Endothelial cell of umbilical vein (primary cell): ENCODE results near the gene SUPT3H. TPM values are rescaled to one million over a fixed set of nuclear protein-coding genes. Genes with fewer than 3 reads are reported as not detected.

Experiments used
- BruUV-seq: library from RNA; stranded (reverse); fragments of 400-500 nt; replicated peaks from 2 replicates; lab custom pipeline; 2021; lab: Mats Ljungman, UMichigan
- CTCF ChIA-PET: fragments of 300-600, 350-600 bp; sonication (Branson Sonifier 250); formaldehyde crosslinking; loops from one replicate; lab custom pipeline; 2021; ENCODE audit warnings: antibody characterized with exemption, inconsistent platforms; lab: Charles Lee
- POLR2A ChIA-PET: fragments of 300-600, 350-600 bp; sonication (Branson Sonifier 250); formaldehyde crosslinking; loops from one replicate; lab custom pipeline; 2021; ENCODE audit warnings: antibody characterized with exemption, inconsistent platforms; lab: Charles Lee
- DNase-seq: peaks from one replicate; pipeline ENCODE4 v3.0.0-alpha.2; 2011; ENCODE audit warnings: low read depth, low spot score
- FAIRE-seq: peaks from 2 replicates; lab custom pipeline; 2011; peaks lifted over from hg19 to GRCh38; lab: Jason Lieb, UNC
- H2AFZ ChIP-seq: 2 replicates; pipeline ENCODE4 v1.6.0; 2012; ENCODE audit warnings: low read depth, low read length, control low read depth, inconsistent platforms
- H3K27ac ChIP-seq: 2 replicates; pipeline ENCODE4 v1.5.1; 2011; ENCODE audit warnings: low read depth, mild to moderate bottlenecking, control low read depth, low read length, moderate library complexity; ENCODE audit not compliant: insufficient read depth
- H3K27me3 ChIP-seq, 2 experiments: 2 replicates each; pipeline versions ENCODE4 v1.6.0 to v1.6.1; 2011; ENCODE audit warnings: low read length in 2 of 2, mixed read lengths in 1 of 2; ENCODE audit not compliant: control insufficient read depth in 2 of 2, insufficient read depth in 2 of 2
- H3K36me3 ChIP-seq, 2 experiments: 2 replicates in 1 of 2; 3 replicates in 1 of 2; pipeline ENCODE4 v1.5.1; 2011; ENCODE audit warnings: low read length in 2 of 2, mild to moderate bottlenecking in 1 of 2, moderate library complexity in 1 of 2; ENCODE audit not compliant: control insufficient read depth in 2 of 2, insufficient read depth in 2 of 2; ENCODE audit errors: extremely low read depth in 1 of 2
- H3K4me1 ChIP-seq: 3 replicates; pipeline ENCODE4 v1.5.1; 2011; ENCODE audit warnings: mild to moderate bottlenecking, low read length; ENCODE audit not compliant: control insufficient read depth, insufficient read depth; ENCODE audit errors: extremely low read depth
- H3K4me2 ChIP-seq: 2 replicates; pipeline ENCODE4 v1.6.1; 2011; ENCODE audit warnings: low read length, control low read depth, mixed read lengths; ENCODE audit not compliant: insufficient read depth
- H3K4me3 ChIP-seq, 3 experiments: fragments of 200-600 bp in 1 of 3; sonication (generic), shearing (Covaris generic) in 1 of 3; replicated peaks in 1 of 3; 2 replicates each; pipeline ENCODE4 v1.5.1; 2011 to 2016; ENCODE audit warnings: control low read depth in 3 of 3, low read length in 3 of 3, mild to moderate bottlenecking in 2 of 3, inconsistent platforms in 1 of 3, low read depth in 1 of 3, moderate library complexity in 1 of 3; ENCODE audit not compliant: insufficient read depth in 1 of 3
- H3K79me2 ChIP-seq: 2 replicates; pipeline ENCODE4 v1.6.0; 2012; ENCODE audit warnings: low read length, inconsistent platforms; ENCODE audit not compliant: control insufficient read depth, insufficient read depth
- H3K9ac ChIP-seq: replicated peaks from 2 replicates; pipeline ENCODE3; 2011; ENCODE audit warnings: low read length, control low read depth; ENCODE audit not compliant: insufficient read depth; ENCODE audit errors: extremely low read depth
- H3K9me1 ChIP-seq: replicated peaks from 3 replicates; pipeline ENCODE4 v1.6.0; 2011; ENCODE audit warnings: mild to moderate bottlenecking, low read length; ENCODE audit not compliant: control insufficient read depth, insufficient read depth; ENCODE audit errors: extremely low read depth
- H3K9me3 ChIP-seq: replicated peaks from 2 replicates; pipeline ENCODE4 v1.5.1; 2012; ENCODE audit warnings: low read length, inconsistent platforms; ENCODE audit not compliant: control insufficient read depth, insufficient read depth
- H4K20me1 ChIP-seq: replicated peaks from 2 replicates; pipeline ENCODE3; 2011; ENCODE audit warnings: mild to moderate bottlenecking, low read length; ENCODE audit not compliant: control insufficient read depth, insufficient read depth; ENCODE audit errors: extremely low read depth
- CTCF ChIP-seq, 2 donors: IDR thresholded peaks; 1 replicate in 1 of 2; 2 replicates in 1 of 2; pipeline ENCODE4 v1.5.1; 2011; ENCODE audit warnings: low read length in 2 of 2, mild to moderate bottlenecking in 2 of 2, moderate library complexity in 2 of 2, control low read depth in 1 of 2, inconsistent platforms in 1 of 2, low read depth in 1 of 2; ENCODE audit not compliant: insufficient read depth in 1 of 2; ENCODE audit errors: extremely low read depth in 1 of 2
- FOS ChIP-seq: IDR thresholded peaks from 2 replicates; pipeline ENCODE4 v1.6.1; 2011; ENCODE audit warnings: mild to moderate bottlenecking, low read length, moderate library complexity, borderline replicate concordance; ENCODE audit not compliant: insufficient read depth
- MAX ChIP-seq: IDR thresholded peaks from 2 replicates; pipeline ENCODE4 v1.6.1; 2011; ENCODE audit not compliant: insufficient read depth, insufficient read length
- MYC ChIP-seq: IDR thresholded peaks from one replicate; pipeline ENCODE4 v1.6.1; 2011; ENCODE audit warnings: mild to moderate bottlenecking, low read depth, low read length
- POLR2AphosphoS5 ChIP-seq: IDR thresholded peaks from 2 replicates; pipeline ENCODE4 v1.6.1; 2012; ENCODE audit warnings: low read depth, mild to moderate bottlenecking, control low read depth, low read length, moderate library complexity; ENCODE audit not compliant: insufficient read depth
- dilution Hi-C: fragments of 300-500 bp; cut with MboI; formaldehyde crosslinking; loops from one replicate; pipeline ENCODE4 v1.15.0; 2019; ENCODE audit warnings: low sequenced_read_pairs; ENCODE audit not compliant: extremely low pct_ligation_motif_present
- intact Hi-C: fragments of 100-400 bp; cut with micrococcal nuclease; formaldehyde crosslinking; loops from one replicate; pipeline ENCODE4 v1.10.0; 2022
- polyA plus RNA-seq, 4 experiments: library from polyadenylated mRNA; depleted of rRNA in 3 of 4; stranded (reverse) in 3 of 4; unstranded in 1 of 4; fragments of >200 nt; gene quantifications; 2 replicates each; pipeline versions ENCODE4 v1.2.1 to v1.2.3, GENCODE V29; 2011 to 2012; ENCODE audit warnings: missing spikeins in 1 of 4
- total RNA-seq: library from RNA; stranded (reverse); gene quantifications from 2 replicates; pipeline ENCODE4 v1.2.3, GENCODE V29; 2021

The SUPT3H gene
- total and polyA plus RNA-seq, 2 donors (not counting 3 experiments of a cell fraction or from before 2014, with no cell fraction given) = 8.3 to 9.8 TPM

DNA sequence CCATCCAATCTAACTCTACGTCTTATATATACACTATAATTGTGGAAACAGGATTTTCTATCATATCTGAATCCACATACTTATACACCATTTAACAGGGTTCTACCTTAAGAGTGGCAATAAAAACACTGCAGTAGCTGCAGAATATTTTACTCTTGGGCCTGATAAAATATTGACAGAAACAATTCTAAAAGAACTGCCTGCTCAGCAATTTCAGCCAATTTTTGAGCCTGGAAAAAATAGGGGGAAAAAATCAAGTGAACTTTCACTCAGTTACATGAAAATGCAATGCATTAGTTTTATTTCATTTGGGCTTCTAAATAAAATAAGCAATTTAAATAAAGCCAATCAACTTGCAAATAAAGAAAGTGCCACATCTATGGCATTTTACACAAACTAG is 296.1 kb downstream of the SUPT3H start:
- Histone ChIP-seq H3K27ac (no peak overlapping the region), H3K4me2 (no peak overlapping the region), H4K20me1 (no peaks in the 10 kb centered on the region), H3K27me3 (no peaks in the 10 kb centered on the region), H3K9me3 (no peaks in the 10 kb centered on the region), H3K9ac (no peak overlapping the region), H3K9me1 (no peaks in the 10 kb centered on the region), H3K79me2 (no peaks in the 10 kb centered on the region), H3K4me1 (no peaks in the 10 kb centered on the region), H3K4me3 (no peak overlapping the region), H3K36me3 (no peaks in the 10 kb centered on the region), H2AFZ (no peak overlapping the region)
- FAIRE-seq (no peak), DNase-seq (no peak)
- no TSS peak for BruUV-seq
- ChIA-PET POLR2A (no interaction called here), CTCF (interaction anchor here (1.6 kb wide), 1 partner anchor 632 kb away, joined by 5 read pairs; no protein-coding TSS in a partner anchor)
- TF ChIP-seq MYC (no peak), POLR2AphosphoS5 (no peak), MAX (no peak), CTCF (IDR thresholded peaks at IDR 0.05; ENCODE audit: extremely low read depth in 1 of 2, insufficient read depth in 1 of 2, low read depth in 1 of 2, low read length in 2 of 2) (no peak), FOS (no peak)
- dilution Hi-C loops (no loop called here), intact Hi-C loops (loop anchor here (10.0 kb wide), 1 partner anchor 427 kb away; no protein-coding TSS in a partner anchor)
